HG02588 (cell line): ENCODE results near the gene MRPL39.

ENCODE experiments used
- ATAC-seq: cut with Tn5 transposase; IDR thresholded peaks from one replicate; pipeline ENCODE4 v1.9.1; 2021; ENCODE audit warnings: mild to moderate bottlenecking, moderate library complexity; ENCODE audit not compliant: unreplicated experiment

MRPL39 gene

DNA sequence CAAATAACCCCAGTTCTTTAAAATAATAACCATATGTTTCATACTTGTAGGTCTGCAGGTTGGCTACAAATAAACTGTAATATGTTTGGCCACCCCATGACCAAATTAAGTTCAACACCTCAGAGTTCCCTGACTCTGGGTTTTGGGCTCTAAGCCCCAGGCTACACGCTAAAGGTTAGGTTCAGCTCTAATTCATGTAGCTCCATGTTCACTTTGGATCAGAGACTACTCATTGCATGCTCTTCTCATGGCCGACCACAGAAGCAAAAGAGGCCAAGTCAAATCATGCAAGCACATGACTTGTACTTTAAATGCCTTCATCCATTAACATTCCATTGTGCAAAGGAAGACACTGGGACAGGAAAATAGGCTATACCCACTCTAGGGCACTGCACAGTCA lies 66.2 kb downstream of the MRPL39 start:
- no peak for ATAC-seq

DNA sequence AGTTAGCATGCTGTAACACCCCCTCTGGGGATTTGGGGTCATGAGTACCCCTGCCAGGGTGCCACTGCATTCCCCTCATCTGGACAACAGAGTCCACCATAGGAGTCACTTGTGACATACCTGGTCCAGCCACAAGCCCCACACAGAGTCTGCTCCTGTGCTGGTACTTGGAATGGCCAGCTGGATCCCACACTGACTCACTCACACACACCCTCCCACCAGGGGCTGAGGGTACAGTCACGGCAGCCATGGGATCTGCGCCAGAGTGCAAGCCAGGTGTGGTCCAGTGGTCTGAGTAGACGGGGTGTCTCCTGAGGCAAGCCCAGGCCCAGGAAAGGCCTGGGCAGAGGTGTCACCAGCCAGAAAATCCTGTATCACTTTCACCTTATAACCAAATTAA lies 67.7 kb downstream of the MRPL39 start:
- no peak for ATAC-seq

DNA sequence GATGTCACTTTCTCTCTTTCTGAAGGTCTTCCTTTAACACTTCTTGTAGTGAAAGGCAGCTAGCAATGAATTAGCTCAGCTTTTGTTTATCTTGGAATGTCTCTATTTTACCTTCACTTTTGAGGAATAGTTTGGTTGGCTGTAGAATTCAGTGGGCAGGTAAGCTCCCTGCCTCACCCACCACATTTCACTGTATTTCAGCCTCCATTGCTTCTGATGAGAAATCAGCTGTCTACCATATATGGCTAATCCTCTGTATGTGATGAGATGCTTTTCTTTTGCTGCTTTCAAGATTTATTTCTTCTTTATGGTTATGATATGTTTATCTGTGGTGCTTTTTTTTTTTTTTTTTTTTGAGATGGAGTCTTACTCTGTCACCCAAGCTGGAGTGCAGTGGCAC lies 70.1 kb downstream of the MRPL39 start:
- ATAC-seq, result no peak

DNA sequence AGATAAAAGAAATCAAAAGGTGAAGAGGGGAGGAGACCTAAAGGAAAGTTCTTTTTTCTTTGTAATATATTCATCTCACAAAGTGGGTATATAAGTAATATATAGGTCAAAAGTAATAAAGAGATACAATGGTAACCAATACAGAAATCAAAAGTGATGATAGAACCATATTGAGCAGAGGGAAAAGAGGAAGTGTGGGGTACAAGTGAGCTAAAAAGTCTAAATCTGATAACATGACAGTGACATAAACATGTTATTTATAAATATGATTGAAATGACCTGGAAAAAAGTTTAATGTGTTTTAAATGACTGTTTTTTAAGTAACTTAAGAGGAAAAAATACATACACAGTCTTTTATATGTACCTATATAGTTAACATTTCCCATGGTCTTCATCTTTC lies 70.5 kb downstream of the MRPL39 start:
- no peak for ATAC-seq

DNA sequence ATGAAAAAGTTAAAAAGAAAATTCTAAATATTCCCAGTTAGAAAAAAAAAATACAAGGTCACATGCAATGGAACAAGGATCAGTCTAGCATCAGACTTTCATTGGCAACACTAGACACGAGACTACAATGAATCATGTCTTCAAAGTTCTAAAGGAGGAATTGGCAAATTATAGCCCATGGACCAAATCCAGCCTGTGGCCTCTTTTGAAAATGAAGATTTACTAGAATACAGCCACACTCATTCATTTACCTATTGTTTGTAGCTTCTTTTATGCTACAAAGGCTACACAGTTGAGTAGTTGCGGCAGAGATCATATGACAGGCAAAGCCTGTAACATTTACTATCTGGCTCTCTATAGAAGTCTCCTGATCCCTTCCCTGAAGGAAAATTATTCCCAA lies 71.4 kb downstream of the MRPL39 start:
- no peak for ATAC-seq
